ENCODE data around the gene DAB2IP.

Gene DAB2IP

DNA sequence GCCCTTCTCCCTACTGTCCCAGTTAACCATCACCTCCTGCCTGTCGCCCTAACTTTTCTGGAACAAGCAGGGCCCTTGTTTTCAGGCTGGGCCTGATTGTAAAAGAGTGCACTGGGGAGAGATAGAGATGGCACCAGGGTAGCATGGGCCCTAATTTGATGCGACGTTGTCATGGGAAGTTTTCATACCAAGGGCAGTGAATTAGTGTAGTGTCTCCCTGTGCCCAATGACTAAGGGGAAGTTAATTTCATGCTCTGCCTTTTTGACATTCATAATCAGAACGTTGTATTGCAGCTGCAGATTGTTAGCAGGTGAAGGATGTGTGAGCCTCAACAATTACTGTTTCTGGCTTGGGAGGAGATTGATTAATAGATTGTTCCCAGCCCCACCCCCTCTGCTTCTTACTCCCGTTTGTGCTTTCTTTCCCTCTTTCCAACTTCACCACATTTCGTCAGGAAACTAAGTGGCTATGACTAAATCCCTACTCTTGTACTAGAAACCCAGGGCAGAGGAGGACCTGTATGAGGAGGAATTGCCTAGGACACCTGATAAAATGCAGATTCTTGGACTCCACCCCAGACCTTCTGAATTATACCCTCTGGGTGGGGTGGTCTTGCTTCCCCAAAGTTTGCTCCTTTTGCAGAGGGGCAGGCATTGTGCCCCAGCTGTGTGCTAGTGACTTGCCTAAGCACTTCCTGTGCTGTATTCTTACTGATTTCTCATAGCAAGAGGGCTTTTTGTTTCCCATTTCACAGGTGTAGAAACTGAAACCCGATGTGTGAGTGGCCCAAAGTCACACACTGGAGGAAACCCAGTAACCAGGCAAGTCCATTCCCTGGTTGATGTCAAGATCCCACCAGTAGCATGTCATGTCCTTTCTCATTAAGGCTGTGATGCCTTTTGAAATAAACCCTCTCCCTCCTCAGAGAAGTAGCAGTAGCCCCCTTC, 56.3 kb downstream of the DAB2IP start:
- no peak for DNase-seq

- DNase-seq = peak; percentile 37
Observed at GRCh38 chr9:121708768-121709488, 57.5 kb downstream of the DAB2IP start.

DNA sequence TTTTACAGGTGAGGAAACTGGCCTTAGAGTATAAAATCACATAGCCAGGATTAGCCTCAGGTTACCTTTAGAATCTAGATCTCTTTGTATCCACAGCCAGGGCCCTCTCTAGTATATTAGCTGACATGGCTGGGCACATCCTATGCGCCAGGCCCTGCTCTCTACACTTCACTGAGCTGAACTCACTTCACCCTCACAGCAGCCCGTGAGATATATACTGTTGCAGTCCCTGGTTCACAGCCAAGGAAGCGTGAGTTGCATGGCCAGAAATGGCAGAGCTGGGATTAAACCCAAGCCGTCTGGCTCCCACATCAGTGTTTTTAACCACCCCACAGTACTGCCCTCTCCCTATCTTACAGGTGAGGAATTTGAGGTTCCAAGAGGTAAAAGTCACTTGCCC, 58.4 kb downstream of the DAB2IP start:
- peak; percentile 65 for DNase-seq

DNA sequence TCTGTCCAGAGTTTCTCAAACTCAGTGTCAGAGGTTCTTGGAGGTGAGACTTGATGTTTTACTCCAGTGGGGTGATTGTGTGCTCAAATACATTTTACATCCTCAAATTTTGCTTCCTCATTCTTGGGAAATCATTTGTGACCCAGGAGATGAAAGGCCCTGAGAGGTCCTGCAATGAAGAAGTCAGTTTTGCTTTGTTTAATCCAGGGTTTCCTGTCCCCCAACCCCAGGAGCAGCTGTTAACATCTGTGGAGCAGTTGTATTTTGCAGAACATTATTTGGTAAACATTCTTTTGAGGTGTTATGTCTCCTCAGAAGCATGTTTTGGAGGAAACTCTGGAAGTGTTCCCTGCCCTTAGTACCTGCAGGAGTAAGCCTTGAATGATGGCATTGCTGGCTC, 59.8 kb downstream of the DAB2IP start:
- no peak for DNase-seq

GRCh38 chr9:121711797-121712196, 60.4 kb downstream of the DAB2IP start:
- DNase-seq = no peak

DNA sequence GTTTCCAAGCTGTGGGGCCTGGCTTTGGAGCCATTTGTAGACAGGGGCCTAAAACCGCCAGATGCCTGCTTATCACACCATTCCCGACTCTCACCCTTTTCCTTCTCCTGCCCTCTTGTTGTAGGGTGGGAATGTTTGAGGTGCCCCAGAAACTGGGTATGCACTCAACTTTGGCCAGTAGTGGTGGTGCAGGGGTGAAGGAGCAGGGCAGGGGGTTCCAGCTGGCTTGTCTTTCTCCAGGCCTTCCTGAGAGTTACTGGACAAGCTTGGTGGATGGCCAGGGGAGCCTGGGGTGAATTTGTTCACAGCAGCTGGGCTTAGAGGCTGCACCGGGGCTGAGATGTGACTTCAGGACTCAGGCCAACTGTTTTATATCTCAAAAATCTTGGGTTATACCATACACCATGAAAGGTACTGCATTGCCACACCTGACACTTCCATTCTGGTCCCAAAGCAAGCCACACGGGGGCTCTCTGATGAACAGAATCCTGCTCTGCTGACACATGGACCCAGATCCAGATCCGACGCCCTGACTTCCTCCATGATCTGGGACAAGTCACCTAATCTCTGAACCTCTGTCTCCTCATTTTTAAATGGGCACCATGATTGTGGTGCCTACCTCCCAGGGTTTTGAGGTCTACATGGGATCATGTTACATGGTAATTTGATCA, 62.1 kb downstream of the DAB2IP start:
- DNase-seq = no peak

GRCh38 chr9:121714075-121714705, 62.8 kb downstream of the DAB2IP start:
- no peak for DNase-seq

- DNase-seq = no peak
Observed at GRCh38 chr9:121714873-121715272, 63.4 kb downstream of the DAB2IP start.

GRCh38 chr9:121717141-121717991, 65.9 kb downstream of the DAB2IP start:
- no peak for DNase-seq

DNA sequence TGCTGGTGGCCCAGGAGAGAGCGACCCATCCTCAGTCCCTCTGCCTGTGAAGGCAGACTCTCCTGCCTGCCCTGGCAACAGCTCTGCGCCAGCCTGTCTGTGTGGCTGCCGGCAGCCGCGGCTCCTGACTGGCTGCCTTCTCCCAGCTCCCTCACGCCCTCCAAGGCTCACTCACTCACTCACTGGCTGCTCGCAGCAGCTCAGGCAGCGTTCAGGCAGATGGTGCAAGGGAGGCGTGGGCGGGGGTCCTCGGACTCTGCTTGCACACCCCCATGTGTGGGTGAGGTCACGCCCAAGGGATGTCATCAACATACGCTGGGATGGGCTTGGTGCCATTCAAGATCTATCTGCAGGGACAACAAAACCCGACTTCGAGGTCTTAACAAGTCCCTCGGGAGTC, 66.7 kb downstream of the DAB2IP start:
- no peak for DNase-seq

GRCh38 chr9:121718501-121718900, 67.1 kb downstream of the DAB2IP start:
- no peak for DNase-seq

GRCh38 chr9:121720311-121721057, 69.0 kb downstream of the DAB2IP start:
- DNase-seq = no peak

DNA sequence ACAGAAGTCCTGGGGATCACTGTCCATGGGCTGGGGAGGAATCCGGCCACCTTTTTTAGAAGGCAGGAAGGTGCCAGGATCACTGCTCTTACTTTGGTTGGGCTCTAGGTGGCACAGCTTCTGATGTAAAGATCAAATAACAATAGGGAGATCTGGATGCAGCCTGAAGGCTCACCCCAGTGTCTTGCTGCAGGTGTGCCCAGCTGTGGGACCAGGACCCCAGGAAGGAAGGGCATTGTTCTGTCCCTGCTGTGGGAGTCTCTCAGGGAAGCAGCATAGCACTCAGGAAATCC, 69.6 kb downstream of the DAB2IP start:
- no peak for DNase-seq

- DNase-seq = no peak
Observed at GRCh38 chr9:121721770-121722169, 70.3 kb downstream of the DAB2IP start.

GRCh38 chr9:121725008-121725775, 73.8 kb downstream of the DAB2IP start:
- DNase-seq = no peak

GRCh38 chr9:121727295-121728020, 76.0 kb downstream of the DAB2IP start:
- no peak for DNase-seq

- DNase-seq = no peak
Observed at GRCh38 chr9:121728916-121729315, 77.5 kb downstream of the DAB2IP start.

GRCh38 chr9:121729769-121730562, 78.5 kb downstream of the DAB2IP start:
- DNase-seq = no peak

GRCh38 chr9:121731090-121731489, 79.7 kb downstream of the DAB2IP start:
- no peak for DNase-seq

Data from NCI-H1694 (cell line).